ENCODE data around the gene GAB1.

GRCh38 chr4:143308377-143308776, 28.3 kb upstream of the GAB1 start:
- TF ChIP-seq, protein P1, sequence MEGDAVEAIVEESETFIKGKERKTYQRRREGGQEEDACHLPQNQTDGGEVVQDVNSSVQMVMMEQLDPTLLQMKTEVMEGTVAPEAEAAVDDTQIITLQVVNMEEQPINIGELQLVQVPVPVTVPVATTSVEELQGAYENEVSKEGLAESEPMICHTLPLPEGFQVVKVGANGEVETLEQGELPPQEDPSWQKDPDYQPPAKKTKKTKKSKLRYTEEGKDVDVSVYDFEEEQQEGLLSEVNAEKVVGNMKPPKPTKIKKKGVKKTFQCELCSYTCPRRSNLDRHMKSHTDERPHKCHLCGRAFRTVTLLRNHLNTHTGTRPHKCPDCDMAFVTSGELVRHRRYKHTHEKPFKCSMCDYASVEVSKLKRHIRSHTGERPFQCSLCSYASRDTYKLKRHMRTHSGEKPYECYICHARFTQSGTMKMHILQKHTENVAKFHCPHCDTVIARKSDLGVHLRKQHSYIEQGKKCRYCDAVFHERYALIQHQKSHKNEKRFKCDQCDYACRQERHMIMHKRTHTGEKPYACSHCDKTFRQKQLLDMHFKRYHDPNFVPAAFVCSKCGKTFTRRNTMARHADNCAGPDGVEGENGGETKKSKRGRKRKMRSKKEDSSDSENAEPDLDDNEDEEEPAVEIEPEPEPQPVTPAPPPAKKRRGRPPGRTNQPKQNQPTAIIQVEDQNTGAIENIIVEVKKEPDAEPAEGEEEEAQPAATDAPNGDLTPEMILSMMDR (IDR thresholded peaks at IDR 0.05 in 2 of 3, conservative IDR thresholded peaks at IDR 0.05 in 1 of 3; ENCODE audit: borderline replicate concordance in 1 of 3, insufficient read depth in 1 of 3, low read depth in 2 of 3, low read length in 2 of 3) = no peak
- TF ChIP-seq POLR2A (IDR thresholded peaks at IDR 0.05; ENCODE audit: borderline replicate concordance, extremely low read depth, insufficient read depth, insufficient read length) = no peak
- no peak for TF ChIP-seq TCF7L2 (IDR thresholded peaks at IDR 0.05; ENCODE audit: borderline replicate concordance, extremely low read depth, insufficient read depth, insufficient read length)

Measured in HCT116 (cell line).